Measurements from ENCODE around the gene GLRX5.

GLRX5 gene

GRCh38 chr14:95490138-95490509 lies 44.7 kb upstream of the GLRX5 start:
- TF ChIP-seq CTCF (conservative IDR thresholded peaks at IDR 0.05) (no peak), ZFX (IDR thresholded peaks at IDR 0.05) (no peak)
- H3K27ac ChIP-seq: no peak overlapping the region

GRCh38 chr14:95490727-95491451 lies 44.0 kb upstream of the GLRX5 start:
- H3K27ac ChIP-seq: no peak overlapping the region
- TF ChIP-seq CTCF (conservative IDR thresholded peaks at IDR 0.05): no peak
- TF ChIP-seq ZFX (IDR thresholded peaks at IDR 0.05): no peak

GRCh38 chr14:95491936-95492608 lies 42.8 kb upstream of the GLRX5 start:
- TF ChIP-seq CTCF (conservative IDR thresholded peaks at IDR 0.05) (no peak), ZFX (IDR thresholded peaks at IDR 0.05) (no peak)

GRCh38 chr14:95493503-95493902 lies 41.3 kb upstream of the GLRX5 start:
- H3K27ac ChIP-seq: no peak overlapping the region

More at GRCh38 chr14:95491936-95492608, 42.8 kb upstream of the GLRX5 start:
- H3K27ac ChIP-seq: no peak overlapping the region

GRCh38 chr14:95493976-95494375 lies 40.9 kb upstream of the GLRX5 start:
- TF ChIP-seq CTCF (conservative IDR thresholded peaks at IDR 0.05) (no peak), ZFX (IDR thresholded peaks at IDR 0.05) (no peak)

More at GRCh38 chr14:95493503-95493902, 41.3 kb upstream of the GLRX5 start:
- TF ChIP-seq CTCF (conservative IDR thresholded peaks at IDR 0.05): no peak
- TF ChIP-seq ZFX (IDR thresholded peaks at IDR 0.05): no peak

GRCh38 chr14:95494456-95494855 lies 40.4 kb upstream of the GLRX5 start:
- H3K27ac ChIP-seq: no peak overlapping the region
- no peak for TF ChIP-seq CTCF (conservative IDR thresholded peaks at IDR 0.05)
- no peak for TF ChIP-seq ZFX (IDR thresholded peaks at IDR 0.05)

More at GRCh38 chr14:95493976-95494375, 40.9 kb upstream of the GLRX5 start:
- no peak overlapping the region for H3K27ac ChIP-seq

GRCh38 chr14:95495076-95495475 lies 39.8 kb upstream of the GLRX5 start:
- H3K27ac ChIP-seq: no peak overlapping the region
- TF ChIP-seq CTCF (conservative IDR thresholded peaks at IDR 0.05): no peak
- no peak for TF ChIP-seq ZFX (IDR thresholded peaks at IDR 0.05)

Data from C4-2B (cell line).